Hepatic stellate cell (primary cell): ENCODE measurements around the gene SLC16A8.
"Not testable (repeated sequence)": the region's sequence is repeated elsewhere in the genome, so short reads cannot be mapped to it uniquely, and the experiment has no call there.

Experiments used
- DNase-seq: peaks from one replicate; pipeline ENCODE4 v3.0.0; 2011; ENCODE audit warnings: low spot score

The SLC16A8 gene

DNA sequence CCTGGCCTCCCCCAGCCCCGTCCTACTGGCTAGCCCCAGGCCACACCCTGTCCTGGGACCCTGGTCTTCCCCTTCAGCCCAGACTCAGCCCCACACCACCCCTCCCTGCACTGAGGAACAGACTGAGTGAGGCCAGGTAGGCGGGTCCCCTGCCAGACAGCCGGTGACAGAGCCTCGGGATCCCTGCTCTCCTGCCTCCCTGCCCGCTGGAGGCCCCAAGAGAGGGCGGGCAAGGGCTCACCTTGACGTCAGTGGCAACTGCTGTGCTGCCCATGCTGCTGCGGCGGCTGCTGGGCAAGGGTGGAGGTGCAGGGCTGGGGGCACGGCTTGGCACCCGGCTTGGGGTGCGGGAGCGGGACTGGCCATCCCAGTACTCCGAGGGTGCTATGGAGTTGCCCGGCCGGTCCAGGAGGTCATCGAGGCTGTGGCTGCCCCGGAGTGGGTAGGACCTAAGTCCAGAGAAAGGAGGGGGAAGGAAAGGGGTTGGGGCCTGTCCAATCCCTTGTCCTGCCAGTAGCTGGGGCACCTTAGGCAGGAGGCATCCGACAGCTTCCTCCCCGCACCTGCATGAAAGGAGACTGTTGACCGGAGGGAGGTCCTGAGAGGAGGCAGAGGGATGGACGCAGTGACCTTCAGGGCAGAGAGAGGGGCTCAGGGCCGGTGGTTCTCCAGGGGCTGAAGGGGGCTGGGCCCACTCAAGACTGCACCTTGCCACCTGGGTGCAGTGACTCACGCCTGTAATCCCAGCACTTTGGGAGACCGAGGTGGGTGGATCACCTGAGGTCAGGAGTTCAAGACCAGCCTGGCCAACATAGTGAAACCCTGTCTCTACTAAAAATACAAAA is 2.2 kb upstream of the SLC16A8 start:
- DNase-seq = no peak

DNA sequence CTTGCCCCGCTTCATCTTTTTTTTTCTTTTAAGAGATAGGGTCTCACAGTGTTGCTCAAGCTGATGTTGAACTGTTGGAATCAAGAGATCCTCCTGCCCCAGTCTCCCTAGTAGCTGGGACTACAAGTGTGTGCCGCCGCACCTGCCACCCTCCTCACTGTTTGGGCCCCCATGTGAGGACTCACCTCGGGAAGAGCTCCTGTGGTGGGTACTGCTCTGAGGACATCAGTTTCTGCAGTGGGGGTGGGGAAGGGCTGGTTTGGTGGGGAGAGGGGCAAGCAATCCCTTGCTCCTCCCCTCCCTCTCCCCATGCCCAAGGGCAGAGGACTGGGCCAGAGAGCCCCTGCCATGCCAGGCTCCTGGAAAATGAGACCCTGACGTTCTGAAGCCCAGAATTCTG is 1.5 kb upstream of the SLC16A8 start:
- DNase-seq = no peak

DNA sequence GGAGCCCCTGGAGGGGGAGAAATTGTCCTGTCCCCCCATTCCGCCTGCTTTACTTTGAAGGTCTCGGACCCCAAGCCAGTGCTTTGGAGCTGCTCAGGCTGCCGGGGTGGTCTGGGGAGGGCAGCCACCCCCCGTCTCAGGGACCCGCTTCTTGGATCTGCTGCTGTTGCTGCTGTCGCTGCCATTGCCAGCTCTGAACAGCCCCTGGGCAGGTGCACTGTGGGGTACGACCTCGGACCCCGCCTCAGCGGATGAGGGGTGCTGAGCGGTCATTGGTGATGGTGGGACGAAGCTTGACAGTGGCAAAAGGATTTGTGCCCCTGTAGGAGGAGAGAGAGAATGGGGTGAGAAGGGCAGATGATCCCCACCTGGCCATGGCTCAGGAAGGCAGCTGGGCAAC is 1.1 kb upstream of the SLC16A8 start:
- no peak for DNase-seq

GRCh38 chr22:38082986-38083710 is 836 bp downstream of the SLC16A8 start:
- no peak for DNase-seq

GRCh38 chr22:38081941-38082828 is 1.8 kb downstream of the SLC16A8 start:
- no peak for DNase-seq

DNA sequence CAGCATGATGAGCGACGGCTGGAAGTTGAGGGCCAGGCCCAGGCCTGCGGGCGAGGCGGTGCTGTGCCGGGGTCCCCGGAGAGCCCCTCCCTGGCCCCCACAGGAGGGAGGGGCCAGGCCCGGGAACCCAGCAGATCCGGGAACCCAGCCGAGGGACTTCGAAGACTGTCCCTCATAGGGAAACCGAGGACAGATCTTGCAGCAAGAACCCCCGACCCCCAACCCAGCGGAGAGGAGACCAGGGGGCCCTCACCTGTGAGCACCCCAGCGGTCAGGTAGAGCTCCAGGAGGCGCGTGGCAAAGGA is 2.4 kb downstream of the SLC16A8 start:
- DNase-seq = no peak

DNA sequence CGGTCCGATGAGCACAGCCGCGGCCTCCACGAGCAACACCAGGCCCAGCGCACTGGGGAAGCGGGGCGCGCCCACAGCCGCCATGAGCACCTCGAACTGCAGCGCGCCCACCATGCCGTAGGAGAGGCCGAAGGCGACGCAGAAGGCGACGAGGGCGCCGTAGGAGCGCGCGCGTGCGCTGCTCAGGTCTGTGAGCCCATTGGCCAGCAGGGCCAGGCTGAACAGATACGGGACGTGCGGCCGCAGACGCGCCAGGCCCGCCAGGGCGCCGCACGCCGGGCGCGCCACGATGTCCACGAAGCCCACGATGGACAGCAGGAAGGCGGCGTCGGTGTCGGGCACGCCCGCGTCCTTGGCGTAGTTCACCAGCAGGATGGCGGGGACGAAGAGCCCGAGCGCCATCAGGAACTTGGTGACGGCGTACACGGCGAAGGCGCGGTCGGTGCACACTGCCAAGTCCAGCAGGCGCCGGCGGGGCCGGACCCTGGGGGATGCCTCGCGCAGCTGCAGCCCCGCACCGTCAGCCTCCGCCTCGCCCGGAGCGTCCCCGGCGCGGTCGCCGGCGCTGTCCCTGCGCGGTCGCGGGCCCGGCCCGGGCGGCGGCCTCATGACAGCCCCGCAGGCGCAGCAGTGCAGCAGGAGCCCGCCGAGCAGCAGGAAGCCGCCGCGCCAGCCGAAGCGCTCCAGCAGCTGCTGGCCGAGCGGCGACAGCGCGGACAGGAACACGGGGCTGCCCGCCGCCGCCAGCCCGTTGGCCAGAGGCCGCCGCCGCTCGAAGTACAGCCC is 2.9 kb downstream of the SLC16A8 start:
- DNase-seq = peak; percentile 54

- no peak for DNase-seq
Observed at GRCh38 chr22:38080474-38080849, 3.5 kb downstream of the SLC16A8 start.

DNA sequence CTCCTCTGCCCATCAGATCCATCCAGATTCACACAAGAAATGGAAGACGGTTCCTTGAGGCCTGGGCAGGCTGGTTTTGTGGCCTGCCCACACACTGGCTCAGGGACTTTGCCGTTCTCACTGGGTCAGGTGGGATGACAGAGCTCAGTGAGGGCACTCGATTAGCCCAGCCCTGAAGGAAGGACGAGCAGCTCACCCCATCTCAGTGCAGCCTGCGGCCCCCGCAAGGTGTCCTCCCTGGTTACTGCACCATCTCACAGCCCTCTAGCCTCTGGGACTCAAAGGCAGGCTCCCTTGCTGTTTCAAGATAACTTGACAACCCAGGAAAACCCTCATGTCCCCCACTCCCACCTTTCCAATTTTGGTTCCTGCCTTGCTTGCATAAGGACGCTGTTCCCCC is 4.2 kb downstream of the SLC16A8 start:
- no peak for DNase-seq

DNA sequence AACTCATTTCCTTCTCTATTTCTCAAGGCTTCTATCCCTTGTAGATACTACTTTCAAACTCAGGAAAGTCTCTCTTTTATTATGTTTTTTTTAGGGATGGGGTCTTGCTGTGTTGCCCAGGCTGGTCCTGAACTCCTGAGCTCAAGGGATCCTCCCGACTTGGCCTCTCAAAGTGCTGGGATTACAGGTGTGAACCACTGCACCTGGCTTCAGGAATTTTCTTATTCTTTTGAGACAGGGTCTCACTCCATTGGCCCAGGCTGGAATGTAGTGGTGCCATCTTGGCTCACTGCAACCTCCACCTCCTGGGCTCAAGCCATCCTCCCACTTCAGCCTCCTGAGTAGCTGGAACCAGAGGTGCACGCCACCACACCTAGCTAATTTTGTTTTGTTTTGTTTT is 4.8 kb downstream of the SLC16A8 start:
- not testable (repeated sequence) for DNase-seq

DNA sequence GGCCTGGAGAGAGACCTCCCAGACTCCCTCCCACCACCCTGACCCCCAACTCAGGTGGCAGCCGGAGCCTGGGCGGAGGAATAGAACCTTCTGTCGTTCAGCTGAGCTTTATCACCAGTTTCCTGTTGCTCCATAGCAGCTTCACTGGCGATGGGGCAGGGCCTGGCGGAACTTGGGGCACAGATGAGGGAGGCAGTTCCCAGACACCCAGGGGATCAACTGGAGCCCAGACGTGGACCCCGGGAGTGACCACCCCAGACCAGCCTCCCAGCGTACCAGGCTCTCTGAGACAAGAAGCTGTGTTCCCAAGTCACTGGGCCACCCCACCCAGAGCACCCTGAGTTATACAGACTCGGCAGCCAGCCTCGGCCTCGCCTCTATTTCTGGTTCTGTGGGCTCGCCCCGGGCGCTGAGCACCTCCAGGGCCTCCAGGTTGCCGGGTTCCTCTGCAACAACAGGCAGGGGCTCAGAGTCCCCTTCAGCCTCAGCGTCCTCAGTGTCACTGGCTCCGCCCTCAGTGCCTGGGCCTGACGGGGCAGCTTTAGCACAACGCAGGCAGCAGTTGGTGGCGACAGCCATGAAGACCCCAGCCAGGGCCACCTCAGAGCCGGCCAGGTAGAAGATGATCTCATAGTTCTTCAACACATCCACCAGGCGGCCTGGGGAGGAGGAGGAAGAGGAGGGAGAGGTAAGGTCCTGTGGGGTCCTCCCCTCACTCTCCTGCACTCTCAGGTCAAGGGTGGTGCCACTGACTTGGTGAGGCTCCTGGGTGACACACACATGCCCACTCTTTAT is 5.7 kb downstream of the SLC16A8 start:
- DNase-seq = no peak

DNA sequence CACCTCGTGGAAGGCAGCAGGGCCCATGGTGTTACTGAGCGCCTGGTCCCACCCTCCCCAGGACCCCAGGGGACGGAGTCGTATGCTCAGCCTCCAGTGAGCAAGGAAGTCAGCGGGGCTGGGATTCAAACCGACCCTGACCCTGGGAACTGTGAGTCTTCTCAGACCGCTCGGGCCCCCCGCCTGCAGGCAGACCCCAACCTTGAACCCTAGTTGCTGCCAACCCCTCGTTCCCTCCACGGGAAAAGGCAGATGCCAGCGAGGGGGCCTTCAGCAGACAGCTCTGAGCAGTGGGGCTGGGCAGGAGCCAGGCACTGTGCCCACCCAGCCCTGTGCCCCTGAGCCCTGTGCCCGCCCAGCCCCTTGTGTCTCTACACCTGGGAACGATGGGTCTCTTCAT is 6.4 kb downstream of the SLC16A8 start:
- DNase-seq = no peak

GRCh38 chr22:38077096-38077495 is 6.9 kb downstream of the SLC16A8 start:
- no peak for DNase-seq

- no peak for DNase-seq
Observed at GRCh38 chr22:38075961-38076360, 8.0 kb downstream of the SLC16A8 start.

- no peak for DNase-seq
Observed at GRCh38 chr22:38075105-38075825, 8.7 kb downstream of the SLC16A8 start.

- no peak for DNase-seq
Observed at GRCh38 chr22:38074181-38075104, 9.5 kb downstream of the SLC16A8 start.

DNA sequence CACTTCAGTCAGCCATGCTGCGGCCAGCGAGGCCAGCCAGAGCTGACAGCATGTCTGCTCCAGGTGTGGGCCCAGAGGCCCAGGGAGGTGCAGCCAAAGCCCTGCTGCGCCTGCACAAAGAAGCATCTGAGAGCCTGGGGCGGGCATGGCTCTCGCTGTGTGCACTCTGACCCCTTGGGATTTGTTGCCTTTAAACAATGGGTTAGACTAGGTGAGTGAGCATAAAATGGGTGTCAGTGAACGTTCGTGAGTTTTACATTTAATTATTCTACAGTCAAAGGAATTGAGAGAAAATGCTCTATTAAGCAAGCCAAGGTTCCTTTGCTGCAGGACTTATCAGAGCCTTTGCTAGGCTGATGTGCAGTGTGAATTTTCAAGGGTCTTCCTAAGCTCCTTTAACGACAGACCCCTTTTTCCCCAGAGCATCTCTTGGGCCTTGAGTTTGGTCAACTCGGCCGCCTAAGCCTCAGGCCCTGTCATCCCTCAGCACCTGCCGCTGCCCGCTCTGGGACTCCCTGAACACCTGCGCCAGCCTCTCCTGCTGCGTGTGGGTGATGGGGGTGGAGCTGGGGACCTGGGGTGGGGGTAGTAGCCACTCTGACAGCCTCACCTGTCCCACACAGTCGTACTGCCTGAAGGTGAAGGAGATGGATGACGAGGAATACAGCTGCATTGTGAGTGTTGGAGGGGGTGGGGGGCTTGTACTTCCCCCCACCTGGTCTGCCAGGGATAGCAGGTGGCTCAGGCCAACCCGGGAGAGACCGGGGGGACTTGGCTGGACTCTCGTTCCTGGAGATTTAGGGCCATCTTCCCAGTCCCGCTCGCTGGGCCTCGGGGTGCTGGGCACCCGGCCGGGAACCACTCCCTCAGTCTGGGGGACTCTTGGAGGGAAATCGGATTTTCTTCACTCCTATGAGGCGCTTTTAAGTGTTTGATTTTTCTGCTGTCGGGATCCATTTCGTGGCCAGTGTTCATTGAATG is 10.5 kb downstream of the SLC16A8 start:
- no peak for DNase-seq
